Tibial nerve (tissue), 4 donors: Measurements from ENCODE around the gene KMT2D.

Source experiments
- CTCF ChIP-seq, 5 experiments: fragments of 200-600 bp in 3 of 5; fragments of 450-650 bp in 2 of 5; sonication (generic) in 3 of 5; IDR thresholded peaks; one replicate each; pipeline ENCODE4 v1.5.1; 2016 to 2019; ENCODE audit warnings: antibody characterized with exemption in 5 of 5, mild to moderate bottlenecking in 3 of 5, moderate library complexity in 2 of 5
- EP300 ChIP-seq, 2 donors: sonication (generic); formaldehyde crosslinking; IDR thresholded peaks; one replicate each; pipeline ENCODE4 v1.6.1; 2017; ENCODE audit warnings: antibody characterized with exemption in 2 of 2, mild to moderate bottlenecking in 1 of 2
- POLR2A ChIP-seq, 2 donors: fragments of 450-650 bp; IDR thresholded peaks; one replicate each; pipeline ENCODE4 v1.6.1; 2017; ENCODE audit warnings: antibody characterized with exemption in 2 of 2, mild to moderate bottlenecking in 2 of 2, moderate library complexity in 2 of 2

GRCh38 chr12:49034286-49034622 lies 26.3 kb downstream of the KMT2D start:
- no peak for TF ChIP-seq CTCF (IDR thresholded peaks at IDR 0.05)
- no peak for TF ChIP-seq POLR2A (IDR thresholded peaks at IDR 0.05)
- no peak for TF ChIP-seq EP300 (IDR thresholded peaks at IDR 0.05)
